HEK293 (cell line): ENCODE measurements around the gene ZFX.

Experiments
- GLIS1 ChIP-seq: fragments of 450-650 bp; formaldehyde crosslinking; IDR thresholded peaks from 2 replicates; pipeline ENCODE4 v1.5.1; 2016; ENCODE audit warnings: missing biosample characterization, missing genetic modification characterization
- IKZF3 ChIP-seq: fragments of 450-650 bp; IDR thresholded peaks from 2 replicates; pipeline ENCODE4 v1.5.0; 2018; ENCODE audit warnings: missing biosample characterization, mild to moderate bottlenecking, missing genetic modification characterization, moderate library complexity
- KLF7 ChIP-seq: fragments of 450-650 bp; formaldehyde crosslinking; IDR thresholded peaks from 2 replicates; pipeline ENCODE4 v1.5.1; 2016; ENCODE audit warnings: missing biosample characterization, missing genetic modification characterization, borderline replicate concordance
- MEIS1 ChIP-seq: sonication (generic); formaldehyde crosslinking; IDR thresholded peaks from 2 replicates; pipeline ENCODE4 v1.8.1; 2022; ENCODE audit warnings: missing genetic modification reagents, mild to moderate bottlenecking, borderline replicate concordance
- OSR2 ChIP-seq: fragments of 450-650 bp; formaldehyde crosslinking; IDR thresholded peaks from 2 replicates; pipeline ENCODE4 v1.5.1; 2016; ENCODE audit warnings: missing biosample characterization, missing genetic modification characterization
- OVOL3 ChIP-seq: fragments of 450-650 bp; formaldehyde crosslinking; IDR thresholded peaks from 2 replicates; pipeline ENCODE4 v1.5.1; 2016; ENCODE audit warnings: missing biosample characterization, missing genetic modification characterization
- RBAK ChIP-seq: fragments of 450-650 bp; formaldehyde crosslinking; IDR thresholded peaks from 2 replicates; pipeline ENCODE4 v1.5.1; 2016; ENCODE audit warnings: missing biosample characterization, missing genetic modification characterization
- SCRT1 ChIP-seq: fragments of 450-650 bp; formaldehyde crosslinking; IDR thresholded peaks from 2 replicates; pipeline ENCODE4 v1.5.1; 2016; ENCODE audit warnings: missing biosample characterization, missing genetic modification characterization, borderline replicate concordance
- TRIM28 ChIP-seq: IDR thresholded peaks from 2 replicates; pipeline ENCODE4 v1.6.1; 2011; ENCODE audit warnings: low read length, control low read depth, borderline replicate concordance
- TSHZ1 ChIP-seq: fragments of 450-650 bp; formaldehyde crosslinking; IDR thresholded peaks from 2 replicates; pipeline ENCODE4 v1.5.1; 2016; ENCODE audit warnings: missing biosample characterization, missing genetic modification characterization, borderline replicate concordance
- ZBTB1 ChIP-seq: fragments of 450-650 bp; formaldehyde crosslinking; IDR thresholded peaks from 2 replicates; pipeline ENCODE4 v1.5.1; 2016; ENCODE audit warnings: missing biosample characterization, missing genetic modification characterization
- ZBTB44 ChIP-seq: fragments of 450-650 bp; IDR thresholded peaks from 2 replicates; pipeline ENCODE4 v1.5.1; 2018; ENCODE audit warnings: missing biosample characterization, mild to moderate bottlenecking, missing genetic modification characterization
- ZBTB8A ChIP-seq: fragments of 450-650 bp; formaldehyde crosslinking; IDR thresholded peaks from 2 replicates; pipeline ENCODE4 v1.5.1; 2016; ENCODE audit warnings: missing biosample characterization, missing genetic modification characterization
- ZFP41 ChIP-seq: fragments of 450-650 bp; formaldehyde crosslinking; IDR thresholded peaks from 2 replicates; pipeline ENCODE4 v1.5.1; 2016; ENCODE audit warnings: missing biosample characterization, missing genetic modification characterization, borderline replicate concordance
- ZNF140 ChIP-seq: fragments of 450-650 bp; formaldehyde crosslinking; IDR thresholded peaks from 2 replicates; pipeline ENCODE4 v1.5.1; 2016; ENCODE audit warnings: missing biosample characterization, missing genetic modification characterization
- ZNF18 ChIP-seq: fragments of 450-650 bp; formaldehyde crosslinking; IDR thresholded peaks from 2 replicates; pipeline ENCODE4 v1.5.1; 2016; ENCODE audit warnings: missing biosample characterization, missing genetic modification characterization
- ZNF214 ChIP-seq: fragments of 450-650 bp; formaldehyde crosslinking; IDR thresholded peaks from 2 replicates; pipeline ENCODE4 v1.5.1; 2017; ENCODE audit warnings: missing biosample characterization, mild to moderate bottlenecking, missing genetic modification characterization, borderline replicate concordance
- ZNF223 ChIP-seq: fragments of 450-650 bp; formaldehyde crosslinking; IDR thresholded peaks from 2 replicates; pipeline ENCODE4 v1.5.1; 2016; ENCODE audit warnings: missing biosample characterization, missing genetic modification characterization
- ZNF24 ChIP-seq: fragments of 450-650 bp; formaldehyde crosslinking; IDR thresholded peaks from 2 replicates; pipeline ENCODE4 v1.5.1; 2016; ENCODE audit warnings: missing biosample characterization, missing genetic modification characterization
- ZNF248 ChIP-seq: fragments of 450-650 bp; formaldehyde crosslinking; IDR thresholded peaks from 2 replicates; pipeline ENCODE4 v1.5.1; 2017; ENCODE audit warnings: missing biosample characterization, missing genetic modification characterization
- ZNF280C ChIP-seq: fragments of 450-650 bp; formaldehyde crosslinking; IDR thresholded peaks from 2 replicates; pipeline ENCODE4 v1.5.1; 2016; ENCODE audit warnings: missing biosample characterization, missing genetic modification characterization
- ZNF391 ChIP-seq: fragments of 450-650 bp; formaldehyde crosslinking; IDR thresholded peaks from 2 replicates; pipeline ENCODE4 v1.5.1; 2016; ENCODE audit warnings: low read depth, missing biosample characterization, missing genetic modification characterization, borderline replicate concordance
- ZNF548 ChIP-seq: fragments of 450-650 bp; formaldehyde crosslinking; IDR thresholded peaks from 2 replicates; pipeline ENCODE4 v1.5.1; 2016; ENCODE audit warnings: missing biosample characterization, missing genetic modification characterization
- ZNF596 ChIP-seq: fragments of 450-650 bp; IDR thresholded peaks from 2 replicates; pipeline ENCODE4 v1.5.0; 2018; ENCODE audit warnings: missing biosample characterization, mild to moderate bottlenecking, missing genetic modification characterization, moderate library complexity
- ZNF645 ChIP-seq: fragments of 450-650 bp; formaldehyde crosslinking; IDR thresholded peaks from 2 replicates; pipeline ENCODE4; 2016; ENCODE audit warnings: missing biosample characterization, missing genetic modification characterization
- ZNF660 ChIP-seq: fragments of 450-650 bp; IDR thresholded peaks from 2 replicates; pipeline ENCODE4 v1.5.1; 2018; ENCODE audit warnings: missing biosample characterization, mild to moderate bottlenecking, missing genetic modification characterization
- ZNF701 ChIP-seq: fragments of 450-650 bp; formaldehyde crosslinking; IDR thresholded peaks from 2 replicates; pipeline ENCODE4 v1.5.1; 2016; ENCODE audit warnings: missing biosample characterization, missing genetic modification characterization
- ZNF777 ChIP-seq: fragments of 450-650 bp; formaldehyde crosslinking; IDR thresholded peaks from 2 replicates; pipeline ENCODE4 v1.5.1; 2017; ENCODE audit warnings: missing biosample characterization, missing genetic modification characterization, borderline replicate concordance
- ZNF843 ChIP-seq: fragments of 450-650 bp; formaldehyde crosslinking; IDR thresholded peaks from 2 replicates; pipeline ENCODE4 v1.5.1; 2016; ENCODE audit warnings: missing biosample characterization, missing genetic modification characterization
- ZSCAN30 ChIP-seq: fragments of 450-650 bp; IDR thresholded peaks from 2 replicates; pipeline ENCODE4 v1.5.1; 2018; ENCODE audit warnings: missing biosample characterization, mild to moderate bottlenecking, missing genetic modification characterization, moderate library complexity

ZFX gene

GRCh38 chrX:24146283-24146949, 3.1 kb upstream of the ZFX start (continued):
- TF ChIP-seq ZBTB44 (tag by site-specific recombination) = peak; percentile 70
- no peak for TF ChIP-seq ZNF701 (tag by site-specific recombination)
- no peak for TF ChIP-seq ZNF280C (tag by site-specific recombination)
- TF ChIP-seq ZNF24 = peak; percentile 65
- no peak; the same call in 1 of the 2 replicates for TF ChIP-seq KLF7 (tag by site-specific recombination)
- peak; percentile 81; the same call in 1 of the 2 replicates for TF ChIP-seq ZBTB1 (tag by site-specific recombination)
- TF ChIP-seq ZNF18 (tag by site-specific recombination) = peak; percentile 77
- peak; percentile 58; the same call in 1 of the 2 replicates for TF ChIP-seq ZNF391 (tag by site-specific recombination)
- no peak for TF ChIP-seq MEIS1 (CRISPR knock-in tag)
- TF ChIP-seq SCRT1 (tag by site-specific recombination) = peak; percentile 62
- TF ChIP-seq RBAK = no peak
- TF ChIP-seq TSHZ1 (tag by site-specific recombination) = peak; percentile 91
- no peak for TF ChIP-seq ZNF214 (tag by site-specific recombination)
- TF ChIP-seq ZNF596 (tag by site-specific recombination) = peak; percentile 25; the same call in 1 of the 2 replicates
- TF ChIP-seq ZSCAN30 (tag by site-specific recombination) = peak; percentile 89
- peak; percentile 99 for TF ChIP-seq ZNF843 (tag by site-specific recombination)
- TF ChIP-seq ZNF248 (tag by site-specific recombination) = no peak
- TF ChIP-seq ZNF645 (tag by site-specific recombination) = no peak
- TF ChIP-seq ZFP41 (tag by site-specific recombination) = no peak
- TF ChIP-seq ZNF140 = no peak
- peak; percentile 96 for TF ChIP-seq OSR2 (tag by site-specific recombination)
- no peak for TF ChIP-seq ZNF777 (tag by site-specific recombination)
- TF ChIP-seq OVOL3 (tag by site-specific recombination) = peak; percentile 93
- TF ChIP-seq ZNF223 (tag by site-specific recombination) = no peak
- TF ChIP-seq GLIS1 = peak; percentile 77
- TF ChIP-seq ZNF548 (tag by site-specific recombination) = no peak
- TF ChIP-seq ZBTB8A (tag by site-specific recombination) = peak; percentile 83
- TF ChIP-seq ZNF660 (tag by site-specific recombination) = no peak
- peak; percentile 63; the same call in 1 of the 2 replicates for TF ChIP-seq TRIM28
- TF ChIP-seq IKZF3 (tag by site-specific recombination) = peak; percentile 90
